ENCODE data around the gene IGSF11. TPM values are rescaled to one million over a fixed set of nuclear protein-coding genes. Genes with fewer than 3 reads are reported as not detected.

The IGSF11 gene
- total and polyA plus RNA-seq, 9 of the 15 experiments (the other 6 are each of a cell fraction or from before 2014, with no cell fraction given) = 1.2 to 2.8 (median 1.7) TPM

DNA sequence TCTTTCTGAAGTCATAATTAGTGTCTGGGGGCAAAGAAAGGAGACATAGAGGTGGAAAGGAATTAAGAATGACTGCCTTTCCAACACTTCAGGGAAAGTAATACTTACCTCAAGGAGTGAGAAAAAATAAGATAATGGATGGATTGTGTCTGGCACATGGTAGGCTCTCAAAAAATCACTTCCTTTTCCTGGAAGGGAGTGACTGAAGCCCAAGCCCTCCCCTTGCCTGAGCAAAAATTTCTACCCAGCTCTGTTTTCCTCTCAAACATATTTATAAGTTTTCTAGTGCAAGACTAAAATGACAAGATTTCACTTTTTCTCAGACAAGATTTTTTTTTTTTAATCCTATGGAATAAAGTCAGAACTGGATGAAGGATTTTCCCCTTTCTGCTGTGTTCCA is 145.0 kb downstream of the IGSF11 start:
- no peak overlapping the region for H3K4me3 ChIP-seq
- POLR2A ChIA-PET = no interaction called here
- no peaks in the 10 kb centered on the region for H3K79me2 ChIP-seq (ENCODE audit: control insufficient read depth, insufficient read depth, low read length)
- H3K27ac ChIP-seq (ENCODE audit: extremely low read depth, low read depth, low read length) = no peak overlapping the region
- H4K20me1 ChIP-seq (replicated peaks; ENCODE audit: control insufficient read depth, insufficient read depth, low read length) = no peaks in the 10 kb centered on the region
- H3K36me3 ChIP-seq (ENCODE audit: control insufficient read depth, insufficient read depth, low read length) = no peaks in the 10 kb centered on the region
- DNase-seq (ENCODE audit: extremely low read depth in 1 of 4, low spot score in 3 of 4) (no peak), FAIRE-seq (no peak), ATAC-seq (no peak)
- no peaks in the 10 kb centered on the region for H3K4me1 ChIP-seq (replicated peaks in 1 of 2; ENCODE audit: control insufficient read depth in 2 of 2, insufficient read depth in 2 of 2, low read length in 2 of 2)
- no TSS peak for BruUV-seq (replicated peaks)
- H3K9me1 ChIP-seq (ENCODE audit: control insufficient read depth, insufficient read depth, low read length) = no peaks in the 10 kb centered on the region
- intact Hi-C loops (cut with micrococcal nuclease) (loop anchor here (5.0 to 10.0 kb wide), 3 partner anchors 93 to 795 kb away; no protein-coding TSS in a partner anchor), in situ Hi-C loops (cut with MboI) (loop anchor here (5.0 to 25.0 kb wide), 4 partner anchors 153 to 798 kb away; partner anchors contain the start of genes B4GALT4 and COX17)
- H3K9me3 ChIP-seq (replicated peaks; ENCODE audit: control insufficient read depth, insufficient read depth, low read depth, low read length) = no peaks in the 10 kb centered on the region
- no peak overlapping the region for H3K4me2 ChIP-seq (ENCODE audit: insufficient read depth, low read length)
- TF ChIP-seq SLC30A9 (CRISPR knock-in tag; IDR thresholded peaks at IDR 0.05) (no peak), SMARCB1 (IDR thresholded peaks at IDR 0.05; ENCODE audit: insufficient read length, low read depth) (no peak), RFX5 (IDR thresholded peaks at IDR 0.05; ENCODE audit: low read depth, low read length) (no peak), LCOR (CRISPR knock-in tag; IDR thresholded peaks at IDR 0.05) (no peak), HLTF (IDR thresholded peaks at IDR 0.05) (no peak), SIRT6 (IDR thresholded peaks at IDR 0.05; ENCODE audit: low read depth, low read length) (no peak), MYC (IDR thresholded peaks at IDR 0.05; ENCODE audit: low read depth, low read length) (no peak), MYC (CRISPR knock-in tag; IDR thresholded peaks at IDR 0.05; ENCODE audit: borderline replicate concordance, low read depth) (no peak), RNF2 (IDR thresholded peaks at IDR 0.05) (no peak)
- TF ChIP-seq, protein P1, sequence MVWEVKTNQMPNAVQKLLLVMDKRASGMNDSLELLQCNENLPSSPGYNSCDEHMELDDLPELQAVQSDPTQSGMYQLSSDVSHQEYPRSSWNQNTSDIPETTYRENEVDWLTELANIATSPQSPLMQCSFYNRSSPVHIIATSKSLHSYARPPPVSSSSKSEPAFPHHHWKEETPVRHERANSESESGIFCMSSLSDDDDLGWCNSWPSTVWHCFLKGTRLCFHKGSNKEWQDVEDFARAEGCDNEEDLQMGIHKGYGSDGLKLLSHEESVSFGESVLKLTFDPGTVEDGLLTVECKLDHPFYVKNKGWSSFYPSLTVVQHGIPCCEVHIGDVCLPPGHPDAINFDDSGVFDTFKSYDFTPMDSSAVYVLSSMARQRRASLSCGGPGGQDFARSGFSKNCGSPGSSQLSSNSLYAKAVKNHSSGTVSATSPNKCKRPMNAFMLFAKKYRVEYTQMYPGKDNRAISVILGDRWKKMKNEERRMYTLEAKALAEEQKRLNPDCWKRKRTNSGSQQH (CRISPR knock-in tag; IDR thresholded peaks at IDR 0.05) = no peak
- TF ChIP-seq, protein P2, sequence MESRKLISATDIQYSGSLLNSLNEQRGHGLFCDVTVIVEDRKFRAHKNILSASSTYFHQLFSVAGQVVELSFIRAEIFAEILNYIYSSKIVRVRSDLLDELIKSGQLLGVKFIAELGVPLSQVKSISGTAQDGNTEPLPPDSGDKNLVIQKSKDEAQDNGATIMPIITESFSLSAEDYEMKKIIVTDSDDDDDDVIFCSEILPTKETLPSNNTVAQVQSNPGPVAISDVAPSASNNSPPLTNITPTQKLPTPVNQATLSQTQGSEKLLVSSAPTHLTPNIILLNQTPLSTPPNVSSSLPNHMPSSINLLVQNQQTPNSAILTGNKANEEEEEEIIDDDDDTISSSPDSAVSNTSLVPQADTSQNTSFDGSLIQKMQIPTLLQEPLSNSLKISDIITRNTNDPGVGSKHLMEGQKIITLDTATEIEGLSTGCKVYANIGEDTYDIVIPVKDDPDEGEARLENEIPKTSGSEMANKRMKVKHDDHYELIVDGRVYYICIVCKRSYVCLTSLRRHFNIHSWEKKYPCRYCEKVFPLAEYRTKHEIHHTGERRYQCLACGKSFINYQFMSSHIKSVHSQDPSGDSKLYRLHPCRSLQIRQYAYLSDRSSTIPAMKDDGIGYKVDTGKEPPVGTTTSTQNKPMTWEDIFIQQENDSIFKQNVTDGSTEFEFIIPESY (CRISPR knock-in tag; IDR thresholded peaks at IDR 0.05) = no peak
- H2AFZ ChIP-seq (ENCODE audit: low read depth, low read length) = no peak overlapping the region
- no peaks in the 10 kb centered on the region for H3K27me3 ChIP-seq (ENCODE audit: control insufficient read depth in 2 of 2, insufficient read depth in 2 of 2, low read length in 2 of 2)
- CTCF ChIA-PET (ENCODE audit: low intra/inter-chr PET ratio) = no interaction called here
- H3K9ac ChIP-seq (ENCODE audit: insufficient read depth in 1 of 2, low read depth in 2 of 2, low read length in 2 of 2) = no peak overlapping the region
